PC-3 (cell line): ENCODE results near the gene ZYX.

ENCODE experiments used
- CTCF ChIP-seq: fragments of 300-600 bp; sonication (generic); conservative IDR thresholded peaks from 2 replicates; pipeline ENCODE4 v1.5.1; 2017; ENCODE audit warnings: antibody characterized with exemption, low read depth, mild to moderate bottlenecking, low read length
- EZH2 ChIP-seq: fragments of 300-600 bp; sonication (generic); IDR thresholded peaks from one replicate; pipeline ENCODE4 v1.6.1; 2017; ENCODE audit warnings: antibody characterized with exemption, mild to moderate bottlenecking, low read length; ENCODE audit not compliant: unreplicated experiment
- EZH2phosphoT487 ChIP-seq: fragments of 300-600 bp; sonication (generic); IDR thresholded peaks from 2 replicates; pipeline ENCODE4 v1.6.1; 2018; ENCODE audit warnings: mild to moderate bottlenecking, antibody characterized with exemption, low read length, borderline replicate concordance

GRCh38 chr7:143388051-143388450, 6.9 kb downstream of the ZYX start:
- TF ChIP-seq CTCF: no peak
- no peak for TF ChIP-seq EZH2
- no peak for TF ChIP-seq EZH2phosphoT487
